HepG2 (cell line): Measurements from ENCODE around the gene KIAA0930. TPM values are rescaled to one million over a fixed set of nuclear protein-coding genes. Genes with fewer than 3 reads are reported as not detected.
A peak's percentile ranks its signal among the peaks of the same experiment; 100 is the strongest.

ENCODE experiments used
- HIC2 ChIP-seq: sonication (generic); formaldehyde crosslinking; IDR thresholded peaks from 2 replicates; pipeline ENCODE4 v1.9.0; 2022; ENCODE audit warnings: low read depth, missing genetic modification reagents
- MIER2 ChIP-seq: IDR thresholded peaks from 2 replicates; pipeline ENCODE4 v1.6.1; 2016; ENCODE audit warnings: missing biosample characterization, missing genetic modification reagents
- MTA1 ChIP-seq: sonication (generic); formaldehyde crosslinking; IDR thresholded peaks from 2 replicates; pipeline ENCODE4 v1.4.0; 2020; ENCODE audit warnings: missing genetic modification reagents, mild to moderate bottlenecking, borderline replicate concordance
- PAF1 ChIP-seq: IDR thresholded peaks from 2 replicates; pipeline ENCODE4 v1.6.1; 2016; ENCODE audit warnings: missing genetic modification reagents, missing compliant biosample characterization
- PPARG ChIP-seq: conservative IDR thresholded peaks from 2 replicates; pipeline ENCODE4 v1.6.1; 2016; ENCODE audit warnings: missing biosample characterization, missing genetic modification reagents
- SAP130 ChIP-seq: IDR thresholded peaks from 2 replicates; pipeline ENCODE4 v1.6.1; 2016; ENCODE audit warnings: low read depth
- ZBTB34 ChIP-seq: sonication (generic); formaldehyde crosslinking; IDR thresholded peaks from 2 replicates; pipeline ENCODE4 v1.8.0; 2022; ENCODE audit warnings: mild to moderate bottlenecking, missing genetic modification reagents
- ZNF17 ChIP-seq: sonication (generic); formaldehyde crosslinking; IDR thresholded peaks from 2 replicates; pipeline ENCODE4 v1.5.0; 2020; ENCODE audit warnings: mild to moderate bottlenecking, missing genetic modification reagents
- ZNF205 ChIP-seq: IDR thresholded peaks from 2 replicates; pipeline ENCODE4 v1.6.1; 2018; ENCODE audit warnings: missing biosample characterization, missing genetic modification reagents
- ZNF672 ChIP-seq: sonication (generic); formaldehyde crosslinking; IDR thresholded peaks from 2 replicates; pipeline ENCODE4 v1.8.1; 2022; ENCODE audit warnings: missing genetic modification reagents
- ZNF768 ChIP-seq: sonication (generic); formaldehyde crosslinking; IDR thresholded peaks from 2 replicates; pipeline ENCODE4 v1.4.0; 2020; ENCODE audit warnings: missing genetic modification reagents
- polyA plus RNA-seq, 8 experiments: library from polyadenylated mRNA; depleted of rRNA in 3 of 8; stranded (reverse) in 7 of 8; unstranded in 1 of 8; fragments of >200 nt; fragmentation: Illumina TruSeq in 4 of 8; extraction: Trizol in 4 of 8; gene quantifications; 2 replicates each; pipeline versions ENCODE4 v1.2.1 to v1.2.3, GENCODE V29; 2011 to 2016; ENCODE audit warnings: low read depth in 4 of 8, missing spikeins in 1 of 8, mixed read lengths in 1 of 8; ENCODE audit not compliant: insufficient read depth in 1 of 8
- total RNA-seq, 5 experiments: library from RNA; depleted of rRNA; stranded (reverse); fragments of >200 nt; fragmentation: Illumina TruSeq; extraction: Trizol; gene quantifications; 2 replicates each; pipeline ENCODE4 v1.2.3, GENCODE V29; 2016; ENCODE audit warnings: low read depth in 1 of 5
- TF ChIP-seq, protein P1 (sequence below): sonication (generic); formaldehyde crosslinking; conservative IDR thresholded peaks from 2 replicates; pipeline ENCODE4 v1.4.0; 2020; ENCODE audit warnings: mild to moderate bottlenecking, missing genetic modification reagents, moderate library complexity
- TF ChIP-seq, protein P2 (sequence below): sonication (generic); formaldehyde crosslinking; IDR thresholded peaks from 2 replicates; pipeline ENCODE4 v1.8.0; 2022; ENCODE audit warnings: missing genetic modification reagents, mild to moderate bottlenecking, inconsistent platforms, borderline replicate concordance
- TF ChIP-seq, protein P3 (sequence below): sonication (generic); formaldehyde crosslinking; IDR thresholded peaks from 2 replicates; pipeline ENCODE4 v1.8.1; 2023; ENCODE audit warnings: mild to moderate bottlenecking, missing genetic modification reagents

KIAA0930 gene
- total and polyA plus RNA-seq, 2 of the 13 experiments (the other 11 are each of a cell fraction or from before 2014, with no cell fraction given), result 27.0 to 38.2 TPM

- TF ChIP-seq ZBTB34 (CRISPR knock-in tag) (0 out of 2 replicates have a peak, but pooled peaks have one; percentile 52), PPARG (peak; percentile 53), ZNF672 (CRISPR knock-in tag) (no peak), ZNF768 (peak; percentile 30; the same call in 1 of the 2 replicates), SAP130 (CRISPR knock-in tag) (peak; percentile 60), HIC2 (peak; percentile 95), PAF1 (CRISPR knock-in tag) (no peak), MIER2 (CRISPR knock-in tag) (no peak), ZNF17 (CRISPR knock-in tag) (no peak), ZNF205 (CRISPR knock-in tag) (no peak), MTA1 (peak; percentile 52; the same call in 1 of the 2 replicates)
- TF ChIP-seq, protein P1, sequence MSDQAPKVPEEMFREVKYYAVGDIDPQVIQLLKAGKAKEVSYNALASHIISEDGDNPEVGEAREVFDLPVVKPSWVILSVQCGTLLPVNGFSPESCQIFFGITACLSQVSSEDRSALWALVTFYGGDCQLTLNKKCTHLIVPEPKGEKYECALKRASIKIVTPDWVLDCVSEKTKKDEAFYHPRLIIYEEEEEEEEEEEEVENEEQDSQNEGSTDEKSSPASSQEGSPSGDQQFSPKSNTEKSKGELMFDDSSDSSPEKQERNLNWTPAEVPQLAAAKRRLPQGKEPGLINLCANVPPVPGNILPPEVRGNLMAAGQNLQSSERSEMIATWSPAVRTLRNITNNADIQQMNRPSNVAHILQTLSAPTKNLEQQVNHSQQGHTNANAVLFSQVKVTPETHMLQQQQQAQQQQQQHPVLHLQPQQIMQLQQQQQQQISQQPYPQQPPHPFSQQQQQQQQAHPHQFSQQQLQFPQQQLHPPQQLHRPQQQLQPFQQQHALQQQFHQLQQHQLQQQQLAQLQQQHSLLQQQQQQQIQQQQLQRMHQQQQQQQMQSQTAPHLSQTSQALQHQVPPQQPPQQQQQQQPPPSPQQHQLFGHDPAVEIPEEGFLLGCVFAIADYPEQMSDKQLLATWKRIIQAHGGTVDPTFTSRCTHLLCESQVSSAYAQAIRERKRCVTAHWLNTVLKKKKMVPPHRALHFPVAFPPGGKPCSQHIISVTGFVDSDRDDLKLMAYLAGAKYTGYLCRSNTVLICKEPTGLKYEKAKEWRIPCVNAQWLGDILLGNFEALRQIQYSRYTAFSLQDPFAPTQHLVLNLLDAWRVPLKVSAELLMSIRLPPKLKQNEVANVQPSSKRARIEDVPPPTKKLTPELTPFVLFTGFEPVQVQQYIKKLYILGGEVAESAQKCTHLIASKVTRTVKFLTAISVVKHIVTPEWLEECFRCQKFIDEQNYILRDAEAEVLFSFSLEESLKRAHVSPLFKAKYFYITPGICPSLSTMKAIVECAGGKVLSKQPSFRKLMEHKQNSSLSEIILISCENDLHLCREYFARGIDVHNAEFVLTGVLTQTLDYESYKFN, result peak; percentile 77
- TF ChIP-seq, protein P2, sequence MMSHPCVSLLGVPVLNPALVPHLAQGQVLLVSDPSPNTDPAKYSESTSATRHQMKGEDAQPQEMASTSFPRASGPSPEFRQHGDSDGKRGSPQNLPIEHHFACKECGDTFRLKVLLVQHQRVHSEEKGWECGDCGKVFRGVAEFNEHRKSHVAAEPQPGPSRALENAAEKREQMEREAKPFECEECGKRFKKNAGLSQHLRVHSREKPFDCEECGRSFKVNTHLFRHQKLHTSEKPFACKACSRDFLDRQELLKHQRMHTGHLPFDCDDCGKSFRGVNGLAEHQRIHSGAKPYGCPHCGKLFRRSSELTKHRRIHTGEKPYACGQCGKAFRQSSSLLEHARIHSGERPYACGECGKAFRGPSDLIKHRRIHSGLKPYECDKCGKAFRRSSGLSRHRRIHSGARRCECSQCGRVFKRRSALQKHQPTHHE, result no peak
- TF ChIP-seq, protein P3, sequence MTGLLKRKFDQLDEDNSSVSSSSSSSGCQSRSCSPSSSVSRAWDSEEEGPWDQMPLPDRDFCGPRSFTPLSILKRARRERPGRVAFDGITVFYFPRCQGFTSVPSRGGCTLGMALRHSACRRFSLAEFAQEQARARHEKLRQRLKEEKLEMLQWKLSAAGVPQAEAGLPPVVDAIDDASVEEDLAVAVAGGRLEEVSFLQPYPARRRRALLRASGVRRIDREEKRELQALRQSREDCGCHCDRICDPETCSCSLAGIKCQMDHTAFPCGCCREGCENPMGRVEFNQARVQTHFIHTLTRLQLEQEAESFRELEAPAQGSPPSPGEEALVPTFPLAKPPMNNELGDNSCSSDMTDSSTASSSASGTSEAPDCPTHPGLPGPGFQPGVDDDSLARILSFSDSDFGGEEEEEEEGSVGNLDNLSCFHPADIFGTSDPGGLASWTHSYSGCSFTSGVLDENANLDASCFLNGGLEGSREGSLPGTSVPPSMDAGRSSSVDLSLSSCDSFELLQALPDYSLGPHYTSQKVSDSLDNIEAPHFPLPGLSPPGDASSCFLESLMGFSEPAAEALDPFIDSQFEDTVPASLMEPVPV (CRISPR knock-in tag), result peak; percentile 70; the same call in 1 of the 2 replicates
Measured at GRCh38 chr22:45286854-45287551, 46.3 kb upstream of the KIAA0930 start (continued).
